ENCODE data around the gene ZSCAN20.

- no peak for TF ChIP-seq CTCF (IDR thresholded peaks at IDR 0.05; ENCODE audit: insufficient read depth, low read length, poor library complexity, severe bottlenecking)
- TF ChIP-seq EZH2phosphoT487 (conservative IDR thresholded peaks at IDR 0.05; ENCODE audit: low read length) = no peak
Measured at GRCh38 chr1:33466159-33466558, 6.3 kb upstream of the ZSCAN20 start.

Data from SU-DHL-6 (cell line).